SU-DHL-6 (cell line): ENCODE measurements around the gene PKD1L1.

ENCODE experiments used
- H2AFZ ChIP-seq: fragments of 200-600 bp; sonication (generic); 2 replicates; pipeline ENCODE4 v1.6.1; 2014; ENCODE audit warnings: low read depth, mild to moderate bottlenecking, moderate library complexity, mixed read lengths, antibody characterized with exemption, low read length; ENCODE audit not compliant: severe bottlenecking
- H3F3A ChIP-seq: fragments of 200-600 bp; shearing (Covaris generic); 2 replicates; pipeline ENCODE4 v1.6.0; 2016; ENCODE audit warnings: antibody characterized with exemption, mild to moderate bottlenecking; ENCODE audit not compliant: insufficient read depth
- H3K27ac ChIP-seq: fragments of 200-600 bp; sonication (generic); 2 replicates; pipeline ENCODE4 v1.5.1; 2016; ENCODE audit warnings: low read depth, mild to moderate bottlenecking, low read length, moderate library complexity, mixed read lengths
- H3K27me3 ChIP-seq: fragments of 200-600 bp; sonication (generic), shearing (Covaris generic); 2 replicates; pipeline ENCODE4 v1.6.0; 2014; ENCODE audit warnings: mild to moderate bottlenecking, low read length
- H3K36me3 ChIP-seq: fragments of 200-600 bp; sonication (generic); 2 replicates; pipeline ENCODE4 v1.6.1; 2014; ENCODE audit warnings: mild to moderate bottlenecking, low read length, mixed read lengths
- H3K4me2 ChIP-seq: fragments of 300-600, 200-600 bp; shearing (Covaris generic), sonication (generic); 2 replicates; pipeline ENCODE4 v1.6.0; 2014; ENCODE audit warnings: low read length, low read depth, mild to moderate bottlenecking; ENCODE audit not compliant: poor library complexity, severe bottlenecking
- H3K4me3 ChIP-seq: fragments of 200-600 bp; sonication (generic); 2 replicates; pipeline ENCODE4 v1.5.1; 2014; ENCODE audit warnings: antibody characterized with exemption, low read length, mild to moderate bottlenecking, mixed read lengths; ENCODE audit not compliant: insufficient read depth, poor library complexity, severe bottlenecking
- H3K79me2 ChIP-seq: fragments of 200-600 bp; sonication (generic); 2 replicates; pipeline ENCODE4 v1.6.1; 2014; ENCODE audit warnings: mild to moderate bottlenecking, low read length, moderate library complexity; ENCODE audit not compliant: insufficient read depth
- H3K9ac ChIP-seq: fragments of 200-600 bp; sonication (generic); 2 replicates; pipeline ENCODE4 v1.7.0; 2014; ENCODE audit warnings: mild to moderate bottlenecking, low read length
- H3K9me2 ChIP-seq: fragments of 200-600 bp; sonication (generic); replicated peaks from 2 replicates; pipeline ENCODE4 v1.6.1; 2014; ENCODE audit warnings: low read length; ENCODE audit not compliant: insufficient read depth
- H3K9me3 ChIP-seq: fragments of 200-600 bp; sonication (generic); 2 replicates; pipeline ENCODE4 v1.6.1; 2014; ENCODE audit warnings: low read length, mixed read lengths; ENCODE audit not compliant: insufficient read depth
- H4K20me1 ChIP-seq: fragments of 200-600 bp; sonication (generic); 2 replicates; pipeline ENCODE4 v1.6.1; 2014; ENCODE audit warnings: low read depth, mild to moderate bottlenecking, antibody characterized with exemption, low read length, moderate library complexity, mixed read lengths
- CTCF ChIP-seq: fragments of 200-600 bp; sonication (generic); IDR thresholded peaks from one replicate; pipeline ENCODE4 v1.5.1; 2017; ENCODE audit warnings: antibody characterized with exemption, mild to moderate bottlenecking, low read length, moderate library complexity; ENCODE audit not compliant: insufficient read depth, poor library complexity, severe bottlenecking
- EZH2phosphoT487 ChIP-seq: fragments of 200-600 bp; sonication (generic), shearing (Covaris generic); conservative IDR thresholded peaks from 2 replicates; pipeline ENCODE4 v1.6.1; 2018; ENCODE audit warnings: mild to moderate bottlenecking, antibody characterized with exemption, low read length, moderate library complexity, mixed read lengths

PKD1L1 gene

DNA sequence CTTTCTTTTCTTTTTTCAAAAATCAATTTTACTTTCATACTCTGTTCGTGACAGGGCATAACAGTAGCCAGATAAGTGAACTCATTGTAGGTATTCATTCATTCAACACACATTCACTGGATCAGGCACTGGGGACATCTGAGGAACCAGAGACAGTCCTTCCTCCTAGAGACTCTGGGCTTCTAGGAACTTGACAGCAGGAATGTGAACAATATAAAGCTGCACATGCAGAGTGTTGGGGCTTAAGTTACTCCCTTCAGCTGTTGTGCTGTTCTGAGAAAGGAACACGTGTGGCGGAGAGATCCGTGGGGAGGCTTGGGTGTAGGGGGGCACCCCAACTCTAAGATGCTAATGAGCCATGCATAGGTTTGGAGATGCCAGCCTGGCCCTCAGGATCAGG is 120.4 kb downstream of the PKD1L1 start:
- TF ChIP-seq EZH2phosphoT487 (no peak), CTCF (no peak)
- Histone ChIP-seq H3K9me2 (no peaks in the 10 kb centered on the region), H3K4me3 (no peak overlapping the region), H4K20me1 (no peaks in the 10 kb centered on the region), H3K36me3 (no peaks in the 10 kb centered on the region), H3F3A (no peaks in the 10 kb centered on the region), H2AFZ (no peak overlapping the region), H3K27me3 (no peaks in the 10 kb centered on the region), H3K4me2 (no peak overlapping the region), H3K9me3 (no peaks in the 10 kb centered on the region), H3K9ac (no peak overlapping the region), H3K27ac (no peak overlapping the region), H3K79me2 (no peaks in the 10 kb centered on the region)

- no peak overlapping the region for H2AFZ ChIP-seq
- no peak overlapping the region for H3K4me3 ChIP-seq
- no peaks in the 10 kb centered on the region for H4K20me1 ChIP-seq
- H3K27ac ChIP-seq = no peak overlapping the region
- no peaks in the 10 kb centered on the region for H3K27me3 ChIP-seq
- no peaks in the 10 kb centered on the region for H3K9me3 ChIP-seq
- H3K9me2 ChIP-seq = no peaks in the 10 kb centered on the region
- no peaks in the 10 kb centered on the region for H3K36me3 ChIP-seq
- TF ChIP-seq EZH2phosphoT487 (no peak), CTCF (no peak)
- no peaks in the 10 kb centered on the region for H3K79me2 ChIP-seq
- H3K9ac ChIP-seq = no peak overlapping the region
- no peaks in the 10 kb centered on the region for H3F3A ChIP-seq
- H3K4me2 ChIP-seq = no peak overlapping the region
These were observed 120.9 kb downstream of the PKD1L1 start for GRCh38 chr7:47827351-47827756.

- H3F3A ChIP-seq = no peaks in the 10 kb centered on the region
- H3K79me2 ChIP-seq = no peaks in the 10 kb centered on the region
- H3K9ac ChIP-seq = no peak overlapping the region
- no peaks in the 10 kb centered on the region for H4K20me1 ChIP-seq
- no peak overlapping the region for H3K4me2 ChIP-seq
- H3K36me3 ChIP-seq = no peaks in the 10 kb centered on the region
- no peaks in the 10 kb centered on the region for H3K9me3 ChIP-seq
- TF ChIP-seq EZH2phosphoT487 = no peak
- TF ChIP-seq CTCF = no peak
- H3K27ac ChIP-seq = no peak overlapping the region
- H3K27me3 ChIP-seq = no peaks in the 10 kb centered on the region
- no peak overlapping the region for H3K4me3 ChIP-seq
- H3K9me2 ChIP-seq = no peaks in the 10 kb centered on the region
- no peak overlapping the region for H2AFZ ChIP-seq
These were observed 121.5 kb downstream of the PKD1L1 start for GRCh38 chr7:47826754-47827153.

DNA sequence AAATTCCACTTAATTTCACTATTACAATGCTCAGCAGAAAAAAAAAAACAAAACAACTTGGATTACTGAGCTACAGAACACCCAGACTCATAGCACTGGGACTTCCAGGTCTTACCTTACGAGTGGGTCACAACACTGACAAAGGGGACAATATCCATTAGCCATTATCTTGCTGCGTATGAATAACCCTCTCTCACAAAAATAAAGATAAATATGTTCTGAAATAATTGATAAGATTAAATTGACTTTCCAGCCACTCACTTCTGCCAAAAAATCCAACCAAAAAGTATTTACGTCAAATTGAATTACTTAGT is 128.7 kb downstream of the PKD1L1 start:
- TF ChIP-seq CTCF (peak; percentile 8), EZH2phosphoT487 (no peak)
- Histone ChIP-seq H3K27me3 (no peaks in the 10 kb centered on the region), H4K20me1 (no peaks in the 10 kb centered on the region), H3K4me2 (no peak overlapping the region), H3K79me2 (no peaks in the 10 kb centered on the region), H3F3A (no peaks in the 10 kb centered on the region), H3K9me2 (no peaks in the 10 kb centered on the region), H3K9me3 (no peaks in the 10 kb centered on the region), H2AFZ (no peak overlapping the region), H3K9ac (no peak overlapping the region), H3K36me3 (no peaks in the 10 kb centered on the region), H3K27ac (no peak overlapping the region), H3K4me3 (no peak overlapping the region)
